NCI-H82 treated with DMSO at 0.1 percent for 48 hours (cell line): ENCODE measurements around the gene ROPN1L.
"Not testable (repeated sequence)": the region's sequence is repeated elsewhere in the genome, so short reads cannot be mapped to it uniquely, and the experiment has no call there.

Source experiments
- DNase-seq: peaks from one replicate; lab custom pipeline; 2025; ENCODE audit not compliant: unreplicated experiment; lab: John Stamatoyannopoulos, UW

ROPN1L gene

DNA sequence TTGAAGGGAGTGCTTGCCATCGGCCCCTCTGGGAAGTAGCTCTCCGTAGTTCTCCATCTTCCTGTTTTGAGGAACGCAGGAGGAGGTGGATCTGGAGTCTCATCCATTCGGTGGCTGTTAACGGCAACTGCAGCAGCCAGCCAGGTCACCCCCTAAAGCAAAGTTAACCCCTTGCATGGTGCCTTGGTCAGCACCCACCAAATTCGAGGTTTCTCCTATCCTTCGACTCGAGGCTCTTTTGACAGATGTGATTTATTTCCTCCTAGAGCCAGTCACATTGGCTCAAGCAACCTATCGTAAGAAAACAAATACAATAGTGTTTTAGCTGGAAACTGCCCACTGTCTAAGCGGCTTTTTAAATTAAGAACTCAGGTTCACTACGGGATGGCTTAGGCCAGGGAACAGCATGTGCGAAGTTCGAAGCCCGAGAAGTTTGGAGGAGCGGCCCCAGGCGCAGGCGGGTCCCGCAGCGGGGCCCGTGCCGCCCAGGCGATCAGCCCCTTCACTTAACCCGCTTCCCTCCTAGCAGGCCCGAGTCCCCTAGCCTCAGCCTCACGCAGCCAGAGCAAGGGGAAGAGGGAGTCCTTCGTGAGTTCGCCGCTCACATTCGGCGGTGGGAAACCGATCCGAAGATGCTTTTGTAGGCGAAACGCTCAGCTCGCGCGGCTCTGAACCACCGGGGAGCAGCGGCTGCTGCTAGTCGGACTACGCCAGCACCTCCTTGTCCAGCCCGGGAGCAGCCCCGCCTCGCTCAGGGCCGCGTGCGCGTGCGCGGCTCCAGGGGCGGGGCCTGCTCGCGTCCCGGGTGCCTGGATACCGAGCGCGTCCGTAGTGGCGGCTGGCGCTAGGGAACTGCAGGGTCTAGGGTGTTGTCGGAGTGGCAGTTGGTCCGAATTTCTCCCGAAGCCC is at the start of gene ROPN1L:
Gene ROPN1L (plus strand): TSS at position 797 of the 909 bp plus-strand sequence. CDS start 289 bp downstream, outside the sequence.
- peak; percentile 46 for DNase-seq

DNA sequence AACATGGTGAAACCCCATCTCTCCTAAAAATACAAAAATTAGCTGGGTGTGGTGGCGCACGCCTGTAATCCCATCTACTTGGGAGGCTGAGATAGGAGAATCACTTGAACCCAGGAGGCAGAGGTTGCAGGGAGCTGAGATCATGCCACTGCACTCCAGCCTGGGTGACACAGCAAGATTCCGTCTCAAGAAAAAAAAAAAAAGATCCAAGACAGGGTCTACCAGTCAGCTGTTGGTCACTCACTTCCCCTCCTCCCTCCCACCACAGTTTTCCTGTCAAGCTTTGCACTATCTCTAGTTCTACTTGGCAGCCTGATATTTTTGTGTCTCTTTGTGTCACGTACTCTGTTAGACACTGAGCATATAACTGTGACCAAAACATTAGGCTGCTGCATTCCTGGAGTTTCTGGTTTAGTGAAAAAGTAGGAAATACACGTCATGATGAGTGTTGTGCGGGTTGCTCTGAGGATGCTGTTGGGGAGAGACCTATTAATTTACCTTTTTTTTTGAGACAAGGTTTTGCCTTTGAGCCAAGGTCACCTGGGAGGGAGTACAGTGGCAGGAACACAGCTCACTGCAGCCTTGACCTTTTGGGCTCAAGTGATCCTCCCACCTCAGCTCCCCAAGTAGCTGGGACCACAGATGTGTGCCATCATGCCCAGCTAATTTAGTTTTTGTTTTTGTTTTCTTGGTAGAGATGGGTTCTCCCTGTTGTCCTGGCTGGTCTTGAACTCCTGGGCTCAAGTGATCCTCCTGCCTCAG is 48.9 kb upstream of the ROPN1L start:
- DNase-seq, result not testable (repeated sequence)

DNA sequence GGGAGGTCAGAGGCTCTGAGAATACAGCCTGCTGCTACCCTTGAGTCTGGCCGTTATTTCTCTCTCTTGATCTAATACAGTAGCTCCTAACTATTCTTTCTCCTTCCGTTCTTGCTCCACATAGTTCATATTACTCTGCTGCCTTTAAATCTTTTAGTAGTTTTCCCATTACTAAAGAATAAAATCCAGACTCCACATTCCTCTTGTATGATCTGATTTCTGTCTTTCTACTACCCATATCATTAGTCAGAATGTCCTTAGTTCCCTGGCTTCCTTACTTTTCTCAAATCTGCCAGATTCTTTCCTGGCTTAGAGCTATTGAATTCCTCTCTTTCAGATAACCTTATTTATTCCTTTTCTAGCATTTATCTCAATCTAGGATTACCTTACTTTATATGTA is 48.2 kb upstream of the ROPN1L start:
- DNase-seq, result no peak

DNA sequence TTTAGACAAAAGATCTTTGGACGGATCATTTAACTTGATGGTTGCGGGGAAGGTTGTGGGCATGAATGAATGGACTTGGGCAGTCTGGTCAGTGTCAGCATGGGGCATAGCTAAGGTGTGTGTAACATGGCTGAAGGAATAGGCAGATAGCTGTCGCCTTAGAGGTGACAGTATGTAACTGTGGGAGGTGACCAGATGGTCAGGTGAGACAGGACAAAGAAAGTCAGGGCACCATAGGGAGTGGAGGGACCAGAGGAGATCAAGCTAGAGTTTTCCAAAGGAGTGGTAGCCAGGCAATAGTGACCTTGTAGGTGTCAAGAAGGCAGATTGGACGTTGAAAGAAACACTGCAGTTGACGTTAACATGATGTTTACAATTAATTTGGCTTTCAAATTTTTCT is 45.1 kb upstream of the ROPN1L start:
- DNase-seq, result no peak

DNA sequence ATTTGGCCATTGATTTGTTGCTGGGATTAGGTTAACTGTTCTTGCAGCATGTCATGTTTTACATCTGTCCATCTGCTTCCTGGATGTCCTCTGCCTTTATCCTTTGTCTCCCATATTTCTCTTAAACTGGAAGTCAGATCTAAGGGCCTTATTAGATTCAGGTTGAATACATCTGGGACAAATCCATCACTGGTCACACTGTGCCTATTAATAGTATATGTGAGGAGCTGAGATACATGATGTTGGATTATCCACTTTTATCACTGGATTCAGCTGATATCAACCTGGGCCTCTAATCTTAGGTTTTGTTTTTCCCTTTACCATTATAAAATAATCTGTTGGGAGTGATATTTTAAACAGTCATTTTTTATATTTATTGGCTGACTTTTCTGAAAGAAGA is 41.8 kb upstream of the ROPN1L start:
- DNase-seq, result no peak

DNA sequence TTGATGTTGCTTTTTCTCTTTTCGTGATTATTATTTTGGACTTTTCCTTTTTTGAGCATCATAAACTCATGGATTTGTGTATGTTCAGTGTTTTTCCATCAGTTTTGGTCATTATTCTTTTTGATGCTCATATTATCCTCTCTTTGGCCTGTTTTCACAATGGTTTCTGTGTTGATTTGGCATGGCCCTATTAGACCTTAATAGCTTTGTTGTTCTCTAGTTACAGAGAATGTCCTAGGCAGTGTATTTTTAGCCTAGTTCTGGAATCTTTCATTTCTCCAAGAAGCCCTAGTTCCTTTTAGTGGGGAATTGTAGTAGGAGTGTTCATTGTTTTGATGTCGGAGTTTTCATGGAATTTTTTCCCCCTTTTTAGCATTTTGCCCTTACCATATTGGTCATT is 41.3 kb upstream of the ROPN1L start:
- no peak for DNase-seq

DNA sequence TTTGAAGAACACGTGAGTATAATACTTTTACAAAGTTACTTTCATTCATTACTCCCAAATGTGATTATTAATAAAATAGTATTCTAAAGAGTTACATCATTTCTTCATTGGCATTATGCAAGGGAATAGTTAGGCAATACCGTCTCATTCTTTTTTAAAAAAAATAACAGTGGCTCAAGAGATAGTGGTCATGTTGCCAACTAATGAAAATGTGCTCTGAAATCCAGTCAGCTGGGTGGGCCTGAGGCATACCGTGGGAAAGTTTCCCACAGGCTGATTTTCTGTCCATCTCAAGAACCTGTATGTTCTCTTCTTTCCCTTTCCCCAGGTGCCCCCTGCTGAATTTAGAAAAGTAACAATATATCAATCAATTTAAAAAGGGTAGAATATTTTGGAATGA is 40.8 kb upstream of the ROPN1L start:
- DNase-seq, result no peak

DNA sequence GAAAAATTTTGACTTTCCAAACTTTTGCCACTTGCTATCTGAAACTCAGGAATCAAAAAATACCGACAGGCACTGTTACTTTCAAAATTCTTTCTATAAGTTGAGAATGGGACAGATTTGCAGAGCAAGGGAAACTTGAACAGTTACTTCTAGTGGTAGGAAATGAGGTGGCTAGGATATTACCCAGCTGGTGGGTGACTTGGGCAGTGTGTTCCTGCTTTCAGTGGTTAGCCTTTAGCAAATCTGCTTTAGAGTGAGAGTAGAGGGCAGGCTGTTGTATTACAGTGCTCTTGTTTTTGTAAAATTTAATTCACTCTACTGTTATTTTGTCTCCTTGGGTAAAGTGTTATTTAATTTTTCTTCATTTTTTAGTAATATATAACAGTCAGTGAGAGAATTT is 40.2 kb upstream of the ROPN1L start:
- no peak for DNase-seq

DNA sequence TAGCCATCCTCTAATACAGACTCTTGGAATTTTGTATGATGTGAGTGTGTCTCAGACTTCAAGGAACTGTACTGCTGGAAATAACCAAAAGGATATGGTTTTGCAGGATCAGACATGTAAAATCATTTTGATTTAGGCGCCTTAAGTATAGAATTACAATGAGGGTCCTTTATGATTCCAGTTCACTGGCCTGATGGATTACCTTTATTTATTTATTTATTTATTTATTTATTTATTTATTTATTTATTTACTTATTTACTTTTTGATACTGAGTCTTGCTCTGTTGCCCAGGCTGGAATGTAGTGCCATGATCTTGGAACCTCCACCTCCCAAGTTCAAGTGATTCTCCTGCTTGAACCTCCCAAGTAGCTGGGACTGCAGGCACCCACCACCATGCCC is 37.9 kb upstream of the ROPN1L start:
- no peak for DNase-seq

DNA sequence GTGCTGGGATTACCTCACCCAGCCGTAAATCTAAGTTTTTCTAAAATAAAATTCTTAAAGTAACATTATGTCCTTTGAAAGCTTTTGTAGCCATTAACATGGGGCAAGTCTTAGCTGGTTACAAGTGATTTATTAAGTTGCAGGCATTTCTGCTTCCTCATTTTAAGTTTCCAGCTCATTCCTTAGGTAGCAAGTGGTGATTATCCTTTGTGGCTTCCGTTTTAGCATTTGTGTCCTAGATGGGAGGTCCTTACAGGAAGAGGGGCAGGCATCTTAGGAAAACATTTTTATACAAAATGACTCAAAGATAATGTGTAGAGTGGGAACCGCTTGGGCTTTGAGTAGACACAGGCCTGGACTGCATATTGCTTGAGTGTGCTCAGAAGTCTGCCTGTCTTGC is 35.0 kb upstream of the ROPN1L start:
- DNase-seq, result no peak

DNA sequence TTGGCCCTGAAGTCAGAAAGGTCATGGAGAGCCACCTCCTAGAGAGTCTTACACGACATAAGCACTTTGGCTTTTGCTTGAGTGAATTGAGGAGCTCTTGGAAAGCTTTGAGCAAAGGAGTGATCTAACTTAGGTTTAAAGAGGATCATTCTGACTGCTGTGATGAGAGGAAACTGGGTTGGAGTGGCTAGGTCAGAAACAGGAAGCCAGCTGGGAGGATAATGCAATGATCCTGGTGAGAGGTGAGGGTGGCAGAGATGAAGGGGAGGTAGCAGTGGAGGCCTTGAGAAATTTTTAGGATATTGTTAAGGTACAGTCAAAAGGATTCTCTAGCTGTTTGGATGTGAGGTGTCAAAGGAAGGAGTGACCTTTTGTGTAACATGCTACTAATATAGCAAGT is 32.2 kb upstream of the ROPN1L start:
- DNase-seq, result no peak

DNA sequence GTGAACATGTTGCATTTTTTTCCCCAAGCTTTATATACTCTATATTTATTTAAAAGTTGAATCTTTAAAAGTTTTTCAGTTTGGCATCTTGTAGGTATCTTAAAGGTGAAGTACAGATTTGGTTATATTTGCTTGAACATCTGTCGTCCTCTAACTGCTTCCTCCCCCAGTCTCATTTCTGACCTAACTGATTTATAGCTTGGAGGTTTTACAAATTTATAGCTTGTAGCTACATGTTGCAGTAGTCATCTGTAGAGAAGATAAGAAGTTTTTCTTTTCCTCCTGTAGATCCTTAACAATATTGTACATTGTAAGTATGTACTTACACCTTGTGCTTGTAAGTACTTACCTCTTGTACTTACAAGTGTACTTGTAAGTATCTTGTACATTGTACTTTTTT is 31.0 kb upstream of the ROPN1L start:
- DNase-seq, result no peak

DNA sequence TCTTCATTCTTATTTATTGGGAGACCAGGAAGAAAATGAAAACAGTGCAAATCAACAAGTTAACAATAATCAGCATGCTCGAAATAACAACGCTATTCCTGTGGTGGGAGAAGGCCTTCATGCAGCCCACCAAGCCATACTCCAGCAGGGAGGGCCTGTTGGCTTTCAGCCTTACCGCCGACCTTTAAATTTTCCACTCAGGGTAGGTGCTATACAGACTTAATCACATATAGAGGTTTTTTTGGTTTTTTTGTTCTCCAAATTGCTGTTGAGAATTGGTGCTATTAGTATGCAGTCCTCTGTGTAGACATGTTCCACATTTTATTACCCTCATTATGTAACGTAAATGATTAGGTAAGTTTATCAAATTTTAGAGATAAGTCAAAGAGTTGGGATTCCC is 30.3 kb upstream of the ROPN1L start:
- DNase-seq, result no peak

DNA sequence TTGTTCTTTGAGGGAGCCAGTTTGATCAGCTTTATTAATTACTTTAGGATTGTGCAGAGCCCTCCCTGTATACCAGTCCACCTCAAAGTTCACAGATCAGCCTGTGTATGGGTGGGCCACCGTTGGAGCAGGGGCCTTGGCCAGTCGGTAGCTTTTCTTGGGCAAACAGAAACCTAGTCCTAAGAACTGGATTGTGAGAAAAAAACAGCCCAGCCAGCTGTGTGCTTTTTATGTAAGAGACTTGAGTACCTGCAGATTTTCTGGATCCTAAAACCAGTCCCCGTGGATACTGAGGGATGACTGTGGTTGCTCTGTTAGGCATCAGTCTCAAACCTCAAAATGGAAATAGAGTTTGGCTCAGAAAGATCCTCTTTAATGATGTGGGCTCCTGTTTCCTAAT is 24.8 kb upstream of the ROPN1L start:
- no peak for DNase-seq

DNA sequence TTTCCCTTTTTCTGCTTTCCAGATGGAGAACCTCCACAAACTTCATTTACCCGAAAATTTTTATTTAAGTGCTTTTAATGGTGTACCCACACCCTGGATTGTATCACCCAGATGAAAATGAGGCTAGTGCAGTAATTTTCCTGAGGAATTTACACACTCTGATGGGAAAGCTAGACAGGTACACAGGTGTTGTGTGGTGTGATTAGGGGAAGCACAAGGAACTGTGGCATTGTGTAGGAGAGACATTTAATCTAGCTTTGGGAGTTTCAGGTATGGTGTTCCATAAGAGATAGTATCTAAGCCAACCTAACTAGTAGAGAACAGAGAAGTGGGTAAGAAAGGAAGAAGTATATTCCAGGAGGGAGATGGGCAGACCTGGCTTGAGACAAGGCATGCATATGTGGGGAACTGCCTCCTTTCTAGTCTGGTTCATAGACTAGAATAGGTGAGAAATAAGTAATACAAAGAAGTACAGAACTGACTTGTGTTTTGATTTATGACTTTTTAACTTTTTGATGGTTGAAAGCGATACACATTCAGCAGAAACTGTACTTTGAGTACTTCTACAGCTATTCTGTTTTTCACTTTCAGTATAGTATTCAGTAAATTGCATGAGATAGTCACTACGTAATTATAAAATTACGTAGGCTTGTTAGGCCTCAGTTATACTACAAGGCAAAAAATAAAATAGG is 22.9 kb upstream of the ROPN1L start:
- no peak for DNase-seq

DNA sequence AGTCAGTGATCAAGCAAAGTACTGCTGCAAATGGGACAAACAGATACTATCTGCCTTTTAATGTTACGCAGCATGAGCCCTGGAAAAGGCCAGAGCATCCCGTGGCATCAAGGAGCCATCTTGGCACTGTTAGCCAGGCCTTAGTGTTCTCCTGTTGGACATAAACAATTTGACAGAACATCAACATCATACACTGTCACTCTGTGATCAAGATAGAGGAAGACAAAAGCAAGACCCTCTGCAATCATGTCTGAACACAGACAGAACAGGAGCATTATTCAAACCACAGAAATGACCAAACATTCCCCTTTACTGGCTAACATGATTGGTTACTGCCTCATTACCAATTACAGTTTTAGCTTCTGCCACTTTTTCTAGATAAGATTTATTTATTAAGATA is 21.2 kb upstream of the ROPN1L start:
- no peak for DNase-seq

DNA sequence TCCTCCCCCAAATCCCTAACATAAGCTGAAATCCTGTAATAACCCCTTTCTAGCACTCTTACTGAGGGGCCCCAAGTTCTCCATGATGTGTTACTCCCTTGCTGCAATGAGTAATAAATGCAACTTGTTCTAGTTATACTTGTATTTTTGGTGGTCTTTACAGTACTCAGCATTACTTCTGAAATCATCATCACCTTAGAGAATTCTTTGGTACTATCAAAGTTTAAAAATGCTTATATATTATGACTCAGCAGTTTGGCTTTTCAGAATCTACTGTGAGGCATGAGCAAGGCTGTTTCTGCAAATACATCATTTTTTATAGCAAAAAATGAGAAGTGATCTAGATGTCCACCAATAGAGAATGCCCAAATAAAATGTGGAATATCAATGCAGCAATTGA is 20.7 kb upstream of the ROPN1L start:
- peak; percentile 3 for DNase-seq

DNA sequence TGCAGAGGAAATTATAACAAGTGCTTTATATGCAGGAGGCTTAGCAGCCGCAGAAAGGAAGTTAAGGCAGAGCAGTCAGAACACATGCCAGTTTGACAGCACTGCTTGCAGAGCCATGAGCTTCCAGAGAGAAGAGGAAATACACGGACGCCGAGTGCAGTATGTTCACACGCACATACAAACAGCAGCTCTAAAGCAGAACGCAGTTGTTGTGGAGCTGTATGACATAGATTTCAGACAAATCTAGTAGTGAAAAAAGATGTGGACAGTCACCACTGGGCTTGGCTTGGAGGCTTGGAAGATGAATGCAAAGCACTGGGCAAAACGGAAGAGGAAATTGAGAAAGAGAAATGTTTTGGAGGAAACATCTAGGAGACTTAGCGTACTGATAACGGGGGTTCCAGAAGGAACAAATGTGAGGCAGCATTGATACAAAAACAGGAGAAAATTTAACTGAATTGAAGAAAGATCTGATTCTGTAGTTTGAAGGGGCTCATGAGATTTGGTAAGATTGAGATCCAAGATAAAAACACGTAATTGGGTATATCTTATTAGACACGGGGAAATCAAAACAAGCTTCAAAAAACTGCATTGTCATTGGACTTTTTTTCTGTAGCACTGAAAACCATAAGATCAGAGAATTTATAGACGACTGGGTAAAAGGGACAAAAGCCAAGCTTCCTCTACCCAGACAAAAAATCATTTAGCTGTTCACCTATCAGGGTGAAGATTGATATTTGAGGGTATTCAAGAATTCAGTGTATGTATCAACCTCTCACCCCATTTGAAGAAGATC is 19.6 kb upstream of the ROPN1L start:
- no peak for DNase-seq

DNA sequence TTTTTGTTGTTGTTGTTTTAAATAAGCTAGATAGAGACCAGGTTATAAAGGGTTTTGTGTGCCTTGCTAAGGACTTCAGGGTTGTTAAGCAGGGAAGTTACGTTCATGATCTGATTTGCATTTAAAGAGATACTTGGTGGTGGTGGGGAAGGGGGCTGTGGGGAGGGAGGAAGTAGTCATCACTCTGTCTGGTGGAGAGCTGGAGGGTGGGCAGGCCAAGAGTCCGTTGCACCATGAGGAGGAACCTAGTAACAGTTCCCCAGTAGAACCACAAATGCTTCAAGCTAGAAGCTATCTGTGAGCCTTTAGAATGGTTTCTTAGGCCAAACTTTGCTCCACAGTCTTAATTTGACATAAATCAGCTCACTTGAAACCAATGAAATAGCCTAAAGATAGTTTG is 18.7 kb upstream of the ROPN1L start:
- DNase-seq, result no peak

DNA sequence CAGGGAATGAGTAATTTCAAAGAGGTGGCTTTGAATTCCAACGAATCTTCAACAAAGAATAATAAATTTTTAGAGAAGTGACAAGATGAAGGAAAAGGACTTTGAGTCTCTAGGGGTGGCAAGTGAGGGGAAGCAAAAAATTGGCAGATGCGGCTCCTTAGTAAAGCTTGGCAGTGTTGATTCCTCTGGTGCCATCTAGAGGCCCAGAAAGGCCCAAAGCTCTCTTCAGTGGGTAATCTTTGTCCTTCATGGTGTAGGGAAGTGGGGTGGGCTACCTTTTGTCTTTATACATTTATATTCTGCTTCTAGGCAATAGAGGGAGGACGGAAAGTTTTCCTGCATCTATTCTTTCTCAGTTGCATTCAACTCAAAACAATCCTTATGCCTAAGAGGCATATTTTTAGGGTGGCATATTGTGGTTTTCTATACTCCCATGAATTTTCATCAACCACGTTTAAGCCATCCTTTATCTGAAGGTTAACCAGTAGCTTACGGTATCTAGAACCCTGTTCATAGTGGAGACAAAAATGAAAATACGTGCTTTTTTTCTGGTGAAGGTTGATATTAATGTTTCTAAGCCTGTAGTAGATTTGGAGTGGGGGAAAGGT is 17.5 kb upstream of the ROPN1L start:
- DNase-seq, result no peak

DNA sequence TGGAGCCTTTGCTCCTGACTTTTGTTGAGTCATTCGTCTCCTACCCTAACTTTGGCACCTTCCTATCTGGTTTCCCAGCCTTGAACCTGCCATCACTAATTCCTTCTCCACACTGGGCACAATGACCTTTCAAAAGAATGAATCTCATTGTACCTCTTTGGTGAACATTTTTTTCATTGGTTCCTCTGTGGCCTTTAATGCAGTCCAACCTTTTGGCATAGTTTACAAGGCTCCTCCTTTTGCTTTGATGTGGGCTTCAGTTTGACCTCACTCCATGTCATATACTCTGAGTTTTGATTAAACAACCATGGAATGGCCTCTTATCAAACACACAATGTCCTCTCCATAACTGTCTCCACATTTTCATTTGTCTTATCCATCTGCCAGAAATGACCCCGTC is 14.5 kb upstream of the ROPN1L start:
- DNase-seq, result no peak
